Measurements from ENCODE around the gene PRSS56. TPM values are rescaled to one million over a fixed set of nuclear protein-coding genes. Genes with fewer than 3 reads are reported as not detected.
A peak's percentile ranks its signal among the peaks of the same experiment; 100 is the strongest.

PRSS56 gene
- polyA plus RNA-seq, 1 donor from 2014 or later, result 0.16 TPM

DNA sequence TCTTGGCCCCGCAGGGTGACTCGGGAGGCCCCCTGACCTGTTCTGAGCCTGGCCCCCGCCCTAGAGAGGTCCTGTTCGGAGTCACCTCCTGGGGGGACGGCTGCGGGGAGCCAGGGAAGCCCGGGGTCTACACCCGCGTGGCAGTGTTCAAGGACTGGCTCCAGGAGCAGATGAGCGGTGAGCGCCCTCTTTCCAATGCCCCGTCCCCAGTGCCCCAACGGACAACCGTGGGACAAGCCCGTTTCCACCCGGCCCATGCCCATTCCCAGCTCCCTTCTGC, 3.2 kb downstream of the PRSS56 start:
- Histone ChIP-seq H3K36me3 (ENCODE audit: insufficient read depth, low read length) (no peaks in the 10 kb centered on the region), H3K9me2 (ENCODE audit: insufficient read depth, low read length) (no peaks in the 10 kb centered on the region), H3K9ac (ENCODE audit: low read length) (no peak overlapping the region), H3K27me3 (ENCODE audit: insufficient read depth, low read depth, low read length) (peaks cover 28% of the 10 kb centered on the region), H3F3A (ENCODE audit: insufficient read depth, low read length, poor library complexity, severe bottlenecking) (no peaks in the 10 kb centered on the region), H3K27ac (ENCODE audit: low read length) (no peak overlapping the region), H3K9me3 (ENCODE audit: low read length) (no peaks in the 10 kb centered on the region), H3K79me2 (replicated peaks; ENCODE audit: insufficient read depth, low read length) (no peaks in the 10 kb centered on the region), H3K4me3 (ENCODE audit: low read length) (peak overlapping the region; percentile 68), H3K4me2 (ENCODE audit: low read length) (no peak overlapping the region), H4K20me1 (ENCODE audit: insufficient read depth) (no peaks in the 10 kb centered on the region), H2AFZ (ENCODE audit: low read depth, low read length) (no peak overlapping the region)
- no peak for TF ChIP-seq EP300 (conservative IDR thresholded peaks at IDR 0.05; ENCODE audit: poor library complexity, severe bottlenecking)
- TF ChIP-seq, protein P1, sequence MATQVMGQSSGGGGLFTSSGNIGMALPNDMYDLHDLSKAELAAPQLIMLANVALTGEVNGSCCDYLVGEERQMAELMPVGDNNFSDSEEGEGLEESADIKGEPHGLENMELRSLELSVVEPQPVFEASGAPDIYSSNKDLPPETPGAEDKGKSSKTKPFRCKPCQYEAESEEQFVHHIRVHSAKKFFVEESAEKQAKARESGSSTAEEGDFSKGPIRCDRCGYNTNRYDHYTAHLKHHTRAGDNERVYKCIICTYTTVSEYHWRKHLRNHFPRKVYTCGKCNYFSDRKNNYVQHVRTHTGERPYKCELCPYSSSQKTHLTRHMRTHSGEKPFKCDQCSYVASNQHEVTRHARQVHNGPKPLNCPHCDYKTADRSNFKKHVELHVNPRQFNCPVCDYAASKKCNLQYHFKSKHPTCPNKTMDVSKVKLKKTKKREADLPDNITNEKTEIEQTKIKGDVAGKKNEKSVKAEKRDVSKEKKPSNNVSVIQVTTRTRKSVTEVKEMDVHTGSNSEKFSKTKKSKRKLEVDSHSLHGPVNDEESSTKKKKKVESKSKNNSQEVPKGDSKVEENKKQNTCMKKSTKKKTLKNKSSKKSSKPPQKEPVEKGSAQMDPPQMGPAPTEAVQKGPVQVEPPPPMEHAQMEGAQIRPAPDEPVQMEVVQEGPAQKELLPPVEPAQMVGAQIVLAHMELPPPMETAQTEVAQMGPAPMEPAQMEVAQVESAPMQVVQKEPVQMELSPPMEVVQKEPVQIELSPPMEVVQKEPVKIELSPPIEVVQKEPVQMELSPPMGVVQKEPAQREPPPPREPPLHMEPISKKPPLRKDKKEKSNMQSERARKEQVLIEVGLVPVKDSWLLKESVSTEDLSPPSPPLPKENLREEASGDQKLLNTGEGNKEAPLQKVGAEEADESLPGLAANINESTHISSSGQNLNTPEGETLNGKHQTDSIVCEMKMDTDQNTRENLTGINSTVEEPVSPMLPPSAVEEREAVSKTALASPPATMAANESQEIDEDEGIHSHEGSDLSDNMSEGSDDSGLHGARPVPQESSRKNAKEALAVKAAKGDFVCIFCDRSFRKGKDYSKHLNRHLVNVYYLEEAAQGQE (IDR thresholded peaks at IDR 0.05; ENCODE audit: borderline replicate concordance), result no peak
- no peak for TF ChIP-seq POLR2AphosphoS5 (IDR thresholded peaks at IDR 0.05)
- TF ChIP-seq RAD21 (conservative IDR thresholded peaks at IDR 0.05), result no peak
- TF ChIP-seq MXI1 (conservative IDR thresholded peaks at IDR 0.05; ENCODE audit: poor library complexity, severe bottlenecking), result no peak
- TF ChIP-seq, protein P2, sequence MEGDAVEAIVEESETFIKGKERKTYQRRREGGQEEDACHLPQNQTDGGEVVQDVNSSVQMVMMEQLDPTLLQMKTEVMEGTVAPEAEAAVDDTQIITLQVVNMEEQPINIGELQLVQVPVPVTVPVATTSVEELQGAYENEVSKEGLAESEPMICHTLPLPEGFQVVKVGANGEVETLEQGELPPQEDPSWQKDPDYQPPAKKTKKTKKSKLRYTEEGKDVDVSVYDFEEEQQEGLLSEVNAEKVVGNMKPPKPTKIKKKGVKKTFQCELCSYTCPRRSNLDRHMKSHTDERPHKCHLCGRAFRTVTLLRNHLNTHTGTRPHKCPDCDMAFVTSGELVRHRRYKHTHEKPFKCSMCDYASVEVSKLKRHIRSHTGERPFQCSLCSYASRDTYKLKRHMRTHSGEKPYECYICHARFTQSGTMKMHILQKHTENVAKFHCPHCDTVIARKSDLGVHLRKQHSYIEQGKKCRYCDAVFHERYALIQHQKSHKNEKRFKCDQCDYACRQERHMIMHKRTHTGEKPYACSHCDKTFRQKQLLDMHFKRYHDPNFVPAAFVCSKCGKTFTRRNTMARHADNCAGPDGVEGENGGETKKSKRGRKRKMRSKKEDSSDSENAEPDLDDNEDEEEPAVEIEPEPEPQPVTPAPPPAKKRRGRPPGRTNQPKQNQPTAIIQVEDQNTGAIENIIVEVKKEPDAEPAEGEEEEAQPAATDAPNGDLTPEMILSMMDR (IDR thresholded peaks at IDR 0.05; ENCODE audit: poor library complexity, severe bottlenecking), result no peak
- TF ChIP-seq SMC3 (conservative IDR thresholded peaks at IDR 0.05; ENCODE audit: poor library complexity), result no peak
- no peak for TF ChIP-seq TAF1 (IDR thresholded peaks at IDR 0.05; ENCODE audit: low read depth)
- TF ChIP-seq EZH2 (IDR thresholded peaks at IDR 0.05; ENCODE audit: borderline replicate concordance, insufficient read depth, low read length, poor library complexity, severe bottlenecking), result no peak

DNA sequence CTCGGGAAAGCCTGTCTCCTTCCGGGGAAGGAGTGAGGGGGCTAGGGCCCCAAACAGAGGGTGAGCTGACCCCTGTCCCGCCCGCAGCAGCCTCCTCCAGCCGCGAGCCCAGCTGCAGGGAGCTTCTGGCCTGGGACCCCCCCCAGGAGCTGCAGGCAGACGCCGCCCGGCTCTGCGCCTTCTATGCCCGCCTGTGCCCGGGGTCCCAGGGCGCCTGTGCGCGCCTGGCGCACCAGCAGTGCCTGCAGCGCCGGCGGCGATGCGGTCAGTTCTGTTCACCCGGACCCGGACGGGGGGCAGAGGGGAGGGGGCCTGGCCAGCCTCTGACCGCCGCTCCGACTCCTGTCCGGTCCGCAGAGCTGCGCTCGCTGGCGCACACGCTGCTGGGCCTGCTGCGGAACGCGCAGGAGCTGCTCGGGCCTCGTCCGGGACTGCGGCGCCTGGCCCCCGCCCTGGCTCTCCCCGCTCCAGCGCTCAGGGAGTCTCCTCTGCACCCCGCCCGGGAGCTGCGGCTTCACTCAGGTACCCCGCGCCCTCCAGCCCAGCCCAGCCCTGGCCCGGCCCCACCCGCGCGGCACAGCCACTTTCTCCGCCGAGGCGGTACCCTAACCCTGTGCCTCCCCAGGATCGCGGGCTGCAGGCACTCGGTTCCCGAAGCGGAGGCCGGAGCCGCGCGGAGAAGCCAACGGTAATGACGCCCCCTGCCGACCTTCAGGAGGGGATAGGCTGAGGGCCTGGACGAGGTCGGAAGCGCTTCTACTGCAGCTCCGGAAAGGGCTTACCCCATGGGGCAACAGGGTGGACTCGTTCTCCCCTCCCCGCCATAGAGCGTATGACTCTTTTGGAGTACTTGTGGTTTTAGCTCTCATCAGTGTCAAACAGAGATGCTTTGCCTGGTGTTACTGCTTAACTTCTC, 3.8 kb downstream of the PRSS56 start:
- peak overlapping the region; percentile 43 for H3K9ac ChIP-seq (ENCODE audit: low read length)
- H3K9me3 ChIP-seq (ENCODE audit: low read length), result no peaks in the 10 kb centered on the region
- no peaks in the 10 kb centered on the region for H3K79me2 ChIP-seq (replicated peaks; ENCODE audit: insufficient read depth, low read length)
- H3F3A ChIP-seq (ENCODE audit: insufficient read depth, low read length, poor library complexity, severe bottlenecking), result no peaks in the 10 kb centered on the region
- H3K36me3 ChIP-seq (ENCODE audit: insufficient read depth, low read length), result no peaks in the 10 kb centered on the region
- H4K20me1 ChIP-seq (ENCODE audit: insufficient read depth), result no peaks in the 10 kb centered on the region
- H3K4me3 ChIP-seq (ENCODE audit: low read length), result peak overlapping the region; percentile 68
- no peaks in the 10 kb centered on the region for H3K9me2 ChIP-seq (ENCODE audit: insufficient read depth, low read length)
- peaks cover 28% of the 10 kb centered on the region for H3K27me3 ChIP-seq (ENCODE audit: insufficient read depth, low read depth, low read length)
- H3K4me2 ChIP-seq (ENCODE audit: low read length), result peak overlapping the region; percentile 19
- H2AFZ ChIP-seq (ENCODE audit: low read depth, low read length), result no peak overlapping the region
- no peak overlapping the region for H3K27ac ChIP-seq (ENCODE audit: low read length)
- TF ChIP-seq POLR2AphosphoS5 (IDR thresholded peaks at IDR 0.05) (no peak), MXI1 (conservative IDR thresholded peaks at IDR 0.05; ENCODE audit: poor library complexity, severe bottlenecking) (no peak), SMC3 (conservative IDR thresholded peaks at IDR 0.05; ENCODE audit: poor library complexity) (peak; percentile 74), EZH2 (IDR thresholded peaks at IDR 0.05; ENCODE audit: borderline replicate concordance, insufficient read depth, low read length, poor library complexity, severe bottlenecking) (peak; percentile 20), EP300 (conservative IDR thresholded peaks at IDR 0.05; ENCODE audit: poor library complexity, severe bottlenecking) (no peak), TAF1 (IDR thresholded peaks at IDR 0.05; ENCODE audit: low read depth) (no peak), RAD21 (conservative IDR thresholded peaks at IDR 0.05) (peak; percentile 62)
- TF ChIP-seq, protein P2 (IDR thresholded peaks at IDR 0.05; ENCODE audit: poor library complexity, severe bottlenecking), result peak; percentile 71
